ENCODE data around the gene KIZ.
"Not testable (repeated sequence)": the region's sequence is repeated elsewhere in the genome, so short reads cannot be mapped to it uniquely, and the experiment has no call there.

The KIZ gene

DNA sequence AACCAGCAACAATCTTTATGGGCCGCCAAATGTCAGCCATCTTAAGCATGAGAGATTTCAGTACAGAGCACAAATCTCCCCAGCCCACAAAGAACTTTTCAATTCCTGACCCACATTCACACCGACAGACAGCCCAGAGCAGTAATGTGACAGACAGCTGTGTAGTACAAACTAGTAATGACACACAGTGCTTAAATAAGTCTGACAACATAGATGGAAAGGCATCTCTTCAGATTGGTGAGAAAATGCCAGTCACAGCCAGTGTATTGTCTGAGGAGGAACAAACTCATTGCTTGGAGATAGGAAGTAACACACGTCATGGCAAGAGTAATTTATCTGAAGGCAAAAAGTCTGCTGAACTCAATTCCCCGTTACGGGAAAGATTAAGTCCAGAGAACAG, 36.0 kb downstream of the KIZ start:
- TF ChIP-seq, protein P1, sequence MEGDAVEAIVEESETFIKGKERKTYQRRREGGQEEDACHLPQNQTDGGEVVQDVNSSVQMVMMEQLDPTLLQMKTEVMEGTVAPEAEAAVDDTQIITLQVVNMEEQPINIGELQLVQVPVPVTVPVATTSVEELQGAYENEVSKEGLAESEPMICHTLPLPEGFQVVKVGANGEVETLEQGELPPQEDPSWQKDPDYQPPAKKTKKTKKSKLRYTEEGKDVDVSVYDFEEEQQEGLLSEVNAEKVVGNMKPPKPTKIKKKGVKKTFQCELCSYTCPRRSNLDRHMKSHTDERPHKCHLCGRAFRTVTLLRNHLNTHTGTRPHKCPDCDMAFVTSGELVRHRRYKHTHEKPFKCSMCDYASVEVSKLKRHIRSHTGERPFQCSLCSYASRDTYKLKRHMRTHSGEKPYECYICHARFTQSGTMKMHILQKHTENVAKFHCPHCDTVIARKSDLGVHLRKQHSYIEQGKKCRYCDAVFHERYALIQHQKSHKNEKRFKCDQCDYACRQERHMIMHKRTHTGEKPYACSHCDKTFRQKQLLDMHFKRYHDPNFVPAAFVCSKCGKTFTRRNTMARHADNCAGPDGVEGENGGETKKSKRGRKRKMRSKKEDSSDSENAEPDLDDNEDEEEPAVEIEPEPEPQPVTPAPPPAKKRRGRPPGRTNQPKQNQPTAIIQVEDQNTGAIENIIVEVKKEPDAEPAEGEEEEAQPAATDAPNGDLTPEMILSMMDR (IDR thresholded peaks at IDR 0.05; ENCODE audit: extremely low read depth, missing control alignments), result no peak
- DNase-seq (ENCODE audit: low spot score), result no peak

GRCh38 chr20:21162631-21163030, 36.7 kb downstream of the KIZ start:
- TF ChIP-seq, protein P1 (IDR thresholded peaks at IDR 0.05; ENCODE audit: extremely low read depth, missing control alignments), result no peak
- no peak for DNase-seq (ENCODE audit: low spot score)

DNA sequence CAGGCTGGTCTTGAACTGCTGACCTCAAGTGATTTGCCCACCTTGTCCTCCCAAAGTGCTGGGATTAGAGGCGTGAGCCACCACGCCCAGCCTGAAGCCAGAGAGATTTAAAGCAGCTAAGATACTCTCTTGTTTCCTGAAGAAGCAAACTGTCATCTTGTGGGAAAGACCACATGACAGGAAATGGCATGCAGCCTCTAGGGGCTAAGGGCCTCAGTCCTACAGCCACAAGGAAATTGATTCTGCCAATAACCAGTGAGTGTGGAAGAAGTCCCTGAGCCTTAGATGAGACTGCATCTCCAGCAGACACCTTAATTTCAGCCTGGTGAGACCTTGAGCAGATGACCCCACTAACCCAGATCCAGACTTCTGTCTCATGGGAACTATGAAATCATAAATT, 40.9 kb downstream of the KIZ start:
- DNase-seq (ENCODE audit: low spot score), result no peak
- TF ChIP-seq, protein P1 (IDR thresholded peaks at IDR 0.05; ENCODE audit: extremely low read depth, missing control alignments), result no peak

DNA sequence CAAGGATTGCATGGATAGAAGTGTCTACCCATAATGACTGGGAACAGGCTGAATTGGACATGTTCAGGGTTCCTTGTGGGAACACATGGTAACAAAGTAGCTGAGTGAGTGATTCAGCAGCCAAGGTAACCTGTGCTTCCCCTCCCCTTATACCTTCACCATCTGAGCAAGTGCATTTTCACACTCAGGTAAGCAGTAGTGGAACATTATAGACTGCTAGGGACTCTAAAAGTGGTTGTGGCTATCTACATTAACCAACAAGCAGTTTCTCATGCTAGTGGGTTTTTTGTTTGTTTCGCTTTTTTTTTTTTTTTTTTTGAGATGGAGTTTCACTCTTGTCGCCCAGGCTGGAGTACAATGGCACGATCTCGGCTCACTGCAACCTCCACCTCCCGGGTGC, 41.4 kb downstream of the KIZ start:
- TF ChIP-seq, protein P1 (IDR thresholded peaks at IDR 0.05; ENCODE audit: extremely low read depth, missing control alignments), result no peak
- no peak for DNase-seq (ENCODE audit: low spot score)

GRCh38 chr20:21168061-21168460, 42.2 kb downstream of the KIZ start:
- not testable (repeated sequence) for DNase-seq (ENCODE audit: low spot score)

GRCh38 chr20:21172626-21173025, 46.7 kb downstream of the KIZ start:
- TF ChIP-seq, protein P1 (IDR thresholded peaks at IDR 0.05; ENCODE audit: extremely low read depth, missing control alignments), result no peak
- DNase-seq (ENCODE audit: low spot score), result no peak

DNA sequence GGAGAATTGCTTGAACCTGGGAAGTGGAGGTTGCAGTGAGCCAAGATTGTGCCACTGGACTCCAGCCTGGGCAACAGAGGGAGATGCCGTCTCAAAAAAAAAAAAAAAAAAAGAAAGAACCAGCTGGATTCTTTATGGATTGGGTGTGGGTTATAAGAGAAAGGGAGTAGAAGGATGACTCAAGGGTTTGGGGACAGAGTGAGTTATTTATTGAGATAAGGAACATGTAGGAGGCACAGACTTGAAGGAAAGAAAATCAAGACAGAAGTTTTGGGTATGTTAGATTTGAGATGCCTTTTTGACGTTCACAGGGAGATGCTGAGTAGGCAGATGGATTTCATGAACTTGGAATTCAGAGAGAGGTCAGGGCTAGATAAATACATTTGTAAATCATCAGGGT, 47.6 kb downstream of the KIZ start:
- TF ChIP-seq, protein P1 (IDR thresholded peaks at IDR 0.05; ENCODE audit: extremely low read depth, missing control alignments), result no peak
- DNase-seq (ENCODE audit: low spot score), result no peak

DNA sequence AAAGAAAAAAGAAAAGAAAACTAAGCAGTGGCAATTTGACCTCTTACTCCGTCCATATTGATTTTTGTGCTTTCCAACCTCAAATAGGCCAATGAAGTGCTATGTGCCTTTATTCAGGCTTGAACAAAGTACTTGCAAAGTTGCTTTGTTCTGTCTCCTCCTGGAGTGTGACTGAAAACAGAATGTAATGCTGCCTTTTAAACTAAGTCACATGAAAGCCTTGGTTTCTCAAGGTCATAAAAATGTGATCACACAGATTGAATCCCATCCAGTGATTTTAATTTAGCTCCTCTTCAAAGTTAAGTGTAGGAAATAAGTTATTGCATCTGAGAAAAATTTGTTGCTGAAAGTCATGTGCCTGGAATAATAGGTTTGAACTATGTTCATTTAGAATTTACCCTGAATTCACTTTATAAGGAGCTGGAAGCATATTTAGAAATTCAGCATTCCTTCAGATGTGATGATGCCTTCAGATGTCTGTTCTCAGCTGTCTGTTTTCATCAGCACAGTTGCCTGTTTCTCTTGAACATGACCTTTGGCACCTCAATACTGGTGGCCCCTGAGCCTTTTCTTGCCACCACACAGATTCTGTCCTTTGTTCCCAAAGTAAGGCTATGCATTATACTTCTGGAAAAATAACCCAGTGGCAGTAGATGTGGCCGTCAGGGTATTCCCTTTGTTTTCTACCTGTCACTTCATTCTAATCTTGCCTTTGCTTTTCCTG, 48.8 kb downstream of the KIZ start:
- TF ChIP-seq, protein P1 (IDR thresholded peaks at IDR 0.05; ENCODE audit: extremely low read depth, missing control alignments), result no peak
- DNase-seq (ENCODE audit: low spot score), result no peak

All from GM20000 (cell line).